ENCODE results near the gene AGBL2.
A peak's percentile ranks its signal among the peaks of the same experiment; 100 is the strongest.
"Not testable (repeated sequence)": the region's sequence is repeated elsewhere in the genome, so short reads cannot be mapped to it uniquely, and the experiment has no call there.

Gene AGBL2

GRCh38 chr11:47686704-47687103, 28.5 kb downstream of the AGBL2 start:
- DNase-seq = not testable (repeated sequence)

- DNase-seq = no peak
These were observed 29.0 kb downstream of the AGBL2 start for GRCh38 chr11:47686151-47686550.

- DNase-seq = no peak
These were observed 39.3 kb downstream of the AGBL2 start for GRCh38 chr11:47675851-47676250.

- DNase-seq = no peak
These were observed 42.9 kb downstream of the AGBL2 start for GRCh38 chr11:47672283-47672730.

- no peak for DNase-seq
These were observed 45.3 kb downstream of the AGBL2 start for GRCh38 chr11:47669856-47670255.

GRCh38 chr11:47668665-47669064, 46.5 kb downstream of the AGBL2 start:
- no peak for DNase-seq

- DNase-seq = no peak
These were observed 47.6 kb downstream of the AGBL2 start for GRCh38 chr11:47667555-47667954.

- DNase-seq = no peak
These were observed 48.0 kb downstream of the AGBL2 start for GRCh38 chr11:47667135-47667534.

- DNase-seq = not testable (repeated sequence)
These were observed 50.2 kb downstream of the AGBL2 start for GRCh38 chr11:47664936-47665335.

- no peak for DNase-seq
These were observed 53.9 kb downstream of the AGBL2 start for GRCh38 chr11:47661245-47661644.

GRCh38 chr11:47659276-47659675, 55.9 kb downstream of the AGBL2 start:
- DNase-seq = no peak

GRCh38 chr11:47656260-47656885, 58.8 kb downstream of the AGBL2 start:
- no peak for DNase-seq

- DNase-seq = no peak
These were observed 63.2 kb downstream of the AGBL2 start for GRCh38 chr11:47651818-47652469.

GRCh38 chr11:47649276-47649675, 65.9 kb downstream of the AGBL2 start:
- no peak for DNase-seq

- no peak for DNase-seq
These were observed 69.2 kb downstream of the AGBL2 start for GRCh38 chr11:47646019-47646418.

GRCh38 chr11:47645500-47645899, 69.7 kb downstream of the AGBL2 start:
- no peak for DNase-seq

- DNase-seq = peak; percentile 95
These were observed 72.9 kb downstream of the AGBL2 start, which contains the start of gene MTCH2 for GRCh38 chr11:47642099-47642855. TSS of gene MTCH2 (minus strand) at chr11:47642559. CDS start at chr11:47642465, 94 bp downstream.

- no peak for DNase-seq
These were observed 73.5 kb downstream of the AGBL2 start for GRCh38 chr11:47641600-47642098.

- DNase-seq = not testable (repeated sequence)
These were observed 74.7 kb downstream of the AGBL2 start for GRCh38 chr11:47640506-47640905.

- not testable (repeated sequence) for DNase-seq
These were observed 78.8 kb downstream of the AGBL2 start for GRCh38 chr11:47636331-47636730.

GRCh38 chr11:47631473-47631872, 83.7 kb downstream of the AGBL2 start:
- no peak for DNase-seq

- no peak for DNase-seq
These were observed 87.1 kb downstream of the AGBL2 start for GRCh38 chr11:47628026-47628425.

- DNase-seq = no peak
These were observed 88.9 kb downstream of the AGBL2 start for GRCh38 chr11:47626234-47626633.

Measured in stimulated activated naive CD4-positive, alpha-beta T cell treated with Interleukin-2 at 50 U/mL for 16 hours (primary cell).